PC-3 (cell line): ENCODE data around the gene ST3GAL5. TPM values are rescaled to one million over a fixed set of nuclear protein-coding genes. Genes with fewer than 3 reads are reported as not detected.

Experiments used
- ATAC-seq: fragments of 200-7000 bp; cut with Tn5 transposase; 2 replicates; pipeline ENCODE4 v1.9.1; 2020; ENCODE audit warnings: mild to moderate bottlenecking, moderate library complexity
- BruUV-seq: library from RNA; stranded (reverse); fragments of 400-500 nt; replicated peaks from 2 replicates; lab custom pipeline; 2021; lab: Mats Ljungman, UMichigan
- CTCF ChIA-PET: fragments of 300-600 bp; sonication (Branson Sonifier 250); formaldehyde crosslinking; loops from one replicate; lab custom pipeline; 2022; ENCODE audit warnings: antibody characterized with exemption; lab: Charles Lee
- POLR2A ChIA-PET: fragments of 300-600 bp; sonication (Branson Sonifier 250); formaldehyde crosslinking; loops from one replicate; lab custom pipeline; 2022; ENCODE audit warnings: antibody characterized with exemption; ENCODE audit not compliant: unreplicated experiment; lab: Charles Lee
- DNase-seq: peaks from one replicate; pipeline ENCODE4 v3.0.0-alpha.2; 2015
- H2AFZ ChIP-seq: fragments of 300-600 bp; sonication (generic); 2 replicates; pipeline ENCODE4 v1.6.0; 2016; ENCODE audit warnings: antibody characterized with exemption, low read length
- H3F3A ChIP-seq: fragments of 300-600 bp; sonication (generic); one replicate; pipeline ENCODE4 v1.6.0; 2017; ENCODE audit warnings: antibody characterized with exemption, low read length, control low read depth, mild to moderate bottlenecking; ENCODE audit not compliant: unreplicated experiment
- H3K27ac ChIP-seq: fragments of 300-600 bp; sonication (generic); 2 replicates; pipeline ENCODE4 v1.5.1; 2016; ENCODE audit warnings: mild to moderate bottlenecking, low read length
- H3K27me3 ChIP-seq: fragments of 300-600 bp; sonication (generic); 2 replicates; pipeline ENCODE4 v1.6.1; 2016; ENCODE audit warnings: low read length, mixed read lengths
- H3K36me3 ChIP-seq: fragments of 300-600 bp; sonication (generic); 2 replicates; pipeline ENCODE4 v1.6.1; 2016; ENCODE audit warnings: low read depth, mixed run types, low read length, mixed read lengths
- H3K4me1 ChIP-seq: fragments of 300-600 bp; sonication (generic); 2 replicates; pipeline ENCODE4 v1.5.1; 2016; ENCODE audit warnings: low read length; ENCODE audit not compliant: insufficient read depth
- H3K4me2 ChIP-seq: fragments of 300-600 bp; sonication (generic); 2 replicates; pipeline ENCODE4 v1.6.0; 2016; ENCODE audit warnings: low read length
- H3K4me3 ChIP-seq: fragments of 300-600 bp; sonication (generic); 2 replicates; pipeline ENCODE4 v1.5.1; 2016; ENCODE audit warnings: mild to moderate bottlenecking, low read length, mixed read lengths
- H3K79me2 ChIP-seq: fragments of 300-600 bp; sonication (generic); 2 replicates; pipeline ENCODE4 v1.6.1; 2017; ENCODE audit warnings: low read length, mixed read lengths
- H3K9ac ChIP-seq: fragments of 300-600 bp; sonication (generic); 2 replicates; pipeline ENCODE4 v1.6.0; 2016; ENCODE audit warnings: mild to moderate bottlenecking, low read length
- H3K9me2 ChIP-seq: fragments of 300-600 bp; sonication (generic); replicated peaks from 2 replicates; pipeline ENCODE4 v1.6.1; 2016; ENCODE audit warnings: mixed run types, low read length, mixed read lengths
- H3K9me3 ChIP-seq: fragments of 300-600 bp; sonication (generic); 2 replicates; pipeline ENCODE4 v1.6.1; 2016; ENCODE audit warnings: low read length, mixed read lengths
- H4K20me1 ChIP-seq: fragments of 300-600 bp; sonication (generic); 2 replicates; pipeline ENCODE4 v1.6.1; 2016; ENCODE audit warnings: low read length, mixed read lengths
- CTCF ChIP-seq: fragments of 300-600 bp; sonication (generic); conservative IDR thresholded peaks from 2 replicates; pipeline ENCODE4 v1.5.1; 2017; ENCODE audit warnings: antibody characterized with exemption, low read depth, mild to moderate bottlenecking, low read length
- EZH2 ChIP-seq: fragments of 300-600 bp; sonication (generic); IDR thresholded peaks from one replicate; pipeline ENCODE4 v1.6.1; 2017; ENCODE audit warnings: antibody characterized with exemption, mild to moderate bottlenecking, low read length; ENCODE audit not compliant: unreplicated experiment
- EZH2phosphoT487 ChIP-seq: fragments of 300-600 bp; sonication (generic); IDR thresholded peaks from 2 replicates; pipeline ENCODE4 v1.6.1; 2018; ENCODE audit warnings: mild to moderate bottlenecking, antibody characterized with exemption, low read length, borderline replicate concordance
- intact Hi-C: fragments of 100-400 bp; cut with micrococcal nuclease; formaldehyde crosslinking; loops from 2 replicates; pipeline ENCODE4 v1.9.0; 2023
- total RNA-seq: library from RNA; depleted of rRNA; stranded (reverse); fragments of >200 nt; gene quantifications from 2 replicates; pipeline ENCODE4 v1.2.3, GENCODE V29; 2014

Gene ST3GAL5
- total RNA-seq, 1 experiment from 2014 or later = 0.87 TPM

GRCh38 chr2:85814802-85815550 lies 73.8 kb downstream of the ST3GAL5 start:
- Histone ChIP-seq H3K9ac (no peak overlapping the region), H3K36me3 (no peaks in the 10 kb centered on the region), H3K4me3 (no peak overlapping the region), H3K27me3 (peaks cover 7% of the 10 kb centered on the region), H3F3A (no peaks in the 10 kb centered on the region), H3K27ac (no peak overlapping the region), H3K4me2 (no peak overlapping the region), H3K9me3 (no peaks in the 10 kb centered on the region), H3K79me2 (no peaks in the 10 kb centered on the region), H4K20me1 (no peaks in the 10 kb centered on the region), H3K4me1 (peaks cover 4% of the 10 kb centered on the region; the same call in 1 of the 2 replicates), H2AFZ (no peak overlapping the region), H3K9me2 (no peaks in the 10 kb centered on the region)
- intact Hi-C loops = loop anchor here (1.0 to 10.0 kb wide), 4 partner anchors 43 to 170 kb away; no protein-coding TSS in a partner anchor
- ChIA-PET POLR2A (no interaction called here), CTCF (interaction anchor here (0.6 to 1.2 kb wide), 6 partner anchors 13 to 121 kb away, joined by 3 to 14 read pairs (median 4); partner anchors contain the start of gene ATOH8)
- ATAC-seq (no peak), DNase-seq (no peak)
- TF ChIP-seq EZH2phosphoT487 = no peak
- no peak for TF ChIP-seq EZH2
- no peak for TF ChIP-seq CTCF
- BruUV-seq = no TSS peak

- no peaks in the 10 kb centered on the region for H3K79me2 ChIP-seq
- DNase-seq = peak; percentile 91
- no TSS peak for BruUV-seq
Observed at GRCh38 chr2:85813982-85814801, 74.6 kb downstream of the ST3GAL5 start.

More at GRCh38 chr2:85813982-85814801, 74.6 kb downstream of the ST3GAL5 start:
- intact Hi-C loops = loop anchor here (1.0 to 10.0 kb wide), 4 partner anchors 42 to 169 kb away; no protein-coding TSS in a partner anchor
- no peak for TF ChIP-seq EZH2
- TF ChIP-seq CTCF = peak; percentile 96
- TF ChIP-seq EZH2phosphoT487 = no peak
- Histone ChIP-seq H3K9me2 (no peaks in the 10 kb centered on the region), H3F3A (no peaks in the 10 kb centered on the region), H3K9ac (no peak overlapping the region), H3K27ac (no peak overlapping the region), H4K20me1 (no peaks in the 10 kb centered on the region), H3K27me3 (no peaks in the 10 kb centered on the region; the same call in 1 of the 2 replicates), H3K36me3 (no peaks in the 10 kb centered on the region), H3K4me1 (peaks cover 4% of the 10 kb centered on the region; the same call in 1 of the 2 replicates), H3K4me3 (no peak overlapping the region), H3K4me2 (no peak overlapping the region), H2AFZ (no peak overlapping the region), H3K9me3 (no peaks in the 10 kb centered on the region)
- ChIA-PET CTCF (interaction anchor here (0.7 to 1.2 kb wide), 6 partner anchors 13 to 89 kb away, joined by 3 to 14 read pairs (median 5); partner anchors contain the start of gene ATOH8), POLR2A (no interaction called here)
- ATAC-seq = peak; percentile 97
